NCI-H2196 (cell line): ENCODE results near the gene GKN1.

Experiments used
- DNase-seq: peaks from one replicate; lab custom pipeline; 2025; ENCODE audit not compliant: unreplicated experiment; lab: John Stamatoyannopoulos, UW

Gene GKN1

DNA sequence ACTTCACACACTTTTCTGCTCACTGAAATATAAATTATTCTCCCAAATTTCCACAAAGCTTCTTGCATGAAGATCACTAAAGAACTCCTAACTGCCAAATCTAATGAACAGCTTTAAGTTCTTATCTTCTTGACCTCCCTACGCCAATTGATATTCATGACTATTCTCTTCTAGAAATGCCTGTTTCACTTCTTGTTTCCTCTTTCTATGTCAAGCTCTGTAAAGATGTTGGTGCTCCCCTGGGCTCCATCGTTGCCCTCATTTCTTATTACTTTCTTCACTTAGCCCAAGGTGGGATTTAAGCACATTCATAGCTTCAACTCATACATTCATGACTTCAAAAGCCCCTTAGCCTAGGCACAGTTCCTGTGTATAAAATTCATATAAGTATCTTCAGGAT lies 29.3 kb downstream of the GKN1 start:
- no peak for DNase-seq

DNA sequence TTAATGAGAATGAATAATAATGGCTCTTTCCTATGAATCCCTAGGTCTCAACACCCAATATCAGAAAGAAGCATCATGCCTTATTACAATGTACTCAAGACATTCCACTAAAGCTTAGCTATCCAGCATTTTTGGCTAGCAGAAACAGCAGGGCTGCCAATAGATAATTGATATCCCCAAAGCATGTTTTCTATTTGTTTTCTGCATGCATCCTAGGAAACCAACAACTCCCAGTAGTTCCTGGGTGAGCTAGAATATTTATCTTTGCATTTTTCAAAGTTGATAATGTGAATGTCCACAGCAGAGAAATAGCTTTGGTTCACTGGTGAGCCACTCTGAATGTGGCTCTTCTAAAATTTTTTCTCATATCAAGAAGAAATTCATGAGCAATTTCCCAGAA lies 32.7 kb downstream of the GKN1 start:
- no peak for DNase-seq

DNA sequence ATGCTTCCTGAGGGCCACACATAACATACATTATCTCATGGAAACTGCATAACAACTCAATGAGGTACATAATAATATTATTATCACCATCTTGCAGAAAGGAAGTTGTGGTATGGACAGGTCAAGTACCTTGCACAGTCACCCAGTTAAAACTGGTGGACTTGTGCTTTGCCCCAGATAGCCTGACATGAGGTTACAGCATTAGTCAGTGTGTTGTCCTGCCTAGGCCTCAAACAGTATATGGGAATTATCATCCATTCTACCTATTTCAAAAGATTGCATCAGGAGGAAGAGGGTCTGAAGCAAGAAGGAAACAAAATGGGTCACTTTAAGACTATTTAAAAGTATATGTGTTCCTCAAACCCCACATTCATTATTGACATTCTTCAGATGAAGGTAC lies 33.2 kb downstream of the GKN1 start:
- no peak for DNase-seq

DNA sequence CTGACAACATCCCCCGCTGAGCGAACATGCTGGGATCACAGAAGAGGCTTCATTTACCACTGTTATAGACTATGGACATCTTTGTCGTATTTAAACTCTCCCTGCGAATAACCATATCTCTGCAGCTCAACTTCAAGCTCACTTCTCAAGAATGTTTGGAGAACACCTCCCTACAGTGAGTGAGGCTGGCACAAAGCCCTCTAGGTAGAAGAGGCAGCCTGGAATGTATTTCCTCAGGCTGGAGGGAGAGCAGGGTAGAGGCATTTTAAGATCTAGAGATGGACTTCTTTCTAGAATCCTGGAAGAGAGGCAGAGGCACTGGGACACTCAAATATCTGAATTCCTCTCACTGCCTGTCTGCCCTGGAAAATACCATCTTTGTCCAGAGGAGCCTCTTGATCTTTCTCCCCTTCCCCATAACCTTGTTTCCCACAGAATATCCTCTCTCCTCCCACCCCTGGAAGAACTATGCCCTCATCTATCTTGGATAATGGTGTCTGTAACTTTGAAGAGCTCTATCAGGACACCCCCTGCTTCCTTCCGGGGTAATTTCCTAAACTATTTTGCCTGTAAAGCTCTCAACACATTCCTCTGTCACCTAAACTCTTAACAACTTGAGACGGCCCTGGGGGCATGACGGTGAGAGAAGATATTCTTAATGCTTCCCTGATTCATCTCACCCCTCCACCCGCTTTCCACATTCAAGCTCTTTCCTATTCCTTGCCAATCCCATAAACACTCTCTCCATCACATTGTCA lies 36.2 kb downstream of the GKN1 start:
- no peak for DNase-seq

DNA sequence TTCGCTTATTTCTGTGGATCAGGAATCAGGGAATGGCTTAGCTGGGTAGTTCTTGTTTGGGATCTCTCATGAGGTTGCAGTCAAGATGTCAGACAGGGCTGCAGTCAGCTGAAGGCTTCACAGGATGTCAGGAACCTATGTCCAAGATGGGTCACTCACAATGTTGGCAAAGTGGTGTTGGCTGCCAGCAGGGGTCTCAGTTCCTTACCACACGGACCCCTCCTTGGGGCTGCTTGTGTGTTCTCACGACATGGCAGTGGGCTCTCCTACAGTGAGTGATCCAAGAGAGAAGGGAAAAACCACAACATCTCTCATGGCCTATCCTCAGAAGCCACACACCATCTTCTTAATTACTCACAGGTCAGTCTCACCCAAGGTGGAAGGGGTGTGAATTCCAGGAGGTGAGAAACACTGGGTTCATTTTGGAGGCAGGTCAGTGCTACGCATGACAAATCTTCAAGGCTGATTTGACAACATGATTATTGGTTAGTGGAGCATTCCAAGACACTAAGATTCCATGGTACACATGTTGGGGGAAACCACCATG lies 37.2 kb downstream of the GKN1 start:
- DNase-seq, result no peak

DNA sequence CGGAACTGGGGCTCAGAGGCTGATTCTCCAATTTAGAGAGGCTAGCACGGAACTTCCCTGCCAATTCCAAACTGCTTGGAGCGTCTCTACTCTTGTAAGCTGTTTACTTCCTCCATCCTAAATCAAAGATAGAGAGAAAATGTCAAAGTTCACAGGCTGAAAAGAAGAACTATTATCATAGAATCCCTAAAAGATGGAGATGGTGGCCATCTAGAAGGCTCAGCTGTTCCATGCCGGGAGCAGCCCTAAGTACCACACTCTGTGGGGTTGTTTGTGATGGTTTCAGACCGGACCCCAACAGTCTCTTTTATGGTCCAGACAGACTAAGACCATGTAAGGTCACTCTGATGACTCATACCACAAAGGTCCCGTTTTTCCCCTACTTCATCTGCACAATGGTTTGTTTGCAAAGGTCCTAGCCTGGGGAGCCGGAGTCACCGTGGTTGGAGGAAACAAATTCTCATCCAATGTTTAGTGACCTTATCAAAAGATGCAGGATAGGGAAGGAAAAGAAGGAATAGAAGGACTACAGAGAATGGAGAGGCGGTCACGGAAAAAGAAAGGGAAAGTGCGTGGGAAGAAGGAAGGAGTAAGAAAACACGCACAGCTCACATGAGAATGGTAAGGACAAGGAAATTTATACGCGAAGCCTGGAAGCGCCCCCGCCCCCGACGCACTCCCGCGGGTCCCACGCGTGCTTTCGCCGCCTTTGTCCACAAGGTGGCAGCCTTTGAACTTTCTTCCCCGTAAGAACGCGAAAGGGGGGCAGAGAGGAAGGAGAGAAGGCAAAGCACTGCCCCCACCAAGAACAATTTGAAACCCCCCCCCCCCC lies 38.1 kb downstream of the GKN1 start:
- DNase-seq, result peak; percentile 59

DNA sequence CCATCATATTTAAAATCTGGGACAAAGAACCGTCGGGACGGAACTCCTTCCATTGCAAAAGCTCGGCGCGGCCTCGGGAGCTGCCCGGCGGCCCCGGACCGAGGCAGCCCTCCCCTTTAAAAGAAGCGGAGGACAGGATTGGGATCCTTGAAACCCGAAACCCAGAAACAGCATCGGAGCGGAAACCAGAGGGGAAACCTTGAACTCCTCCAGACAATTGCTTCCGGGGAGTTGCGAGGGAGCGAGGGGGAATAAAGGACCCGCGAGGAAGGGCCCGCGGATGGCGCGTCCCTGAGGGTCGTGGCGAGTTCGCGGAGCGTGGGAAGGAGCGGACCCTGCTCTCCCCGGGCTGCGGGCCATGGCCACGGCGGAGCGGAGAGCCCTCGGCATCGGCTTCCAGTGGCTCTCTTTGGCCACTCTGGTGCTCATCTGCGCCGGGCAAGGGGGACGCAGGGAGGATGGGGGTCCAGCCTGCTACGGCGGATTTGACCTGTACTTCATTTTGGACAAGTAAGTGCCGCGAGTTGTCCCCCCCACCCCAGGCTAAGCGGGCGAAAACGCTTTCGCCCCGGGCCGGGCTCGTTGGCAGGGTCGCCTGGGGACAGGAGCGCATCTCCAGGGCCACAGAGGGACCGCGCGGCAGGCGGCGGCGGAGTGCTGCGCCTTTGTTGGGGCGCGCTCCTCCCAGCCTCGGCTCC lies 38.9 kb downstream of the GKN1 start, which contains the start of gene ANTXR1:
Gene ANTXR1 (plus strand): TSS at position 38 of the 698 bp plus-strand sequence. CDS start 321 bp downstream, at position 359.
- DNase-seq, result peak; percentile 59

DNA sequence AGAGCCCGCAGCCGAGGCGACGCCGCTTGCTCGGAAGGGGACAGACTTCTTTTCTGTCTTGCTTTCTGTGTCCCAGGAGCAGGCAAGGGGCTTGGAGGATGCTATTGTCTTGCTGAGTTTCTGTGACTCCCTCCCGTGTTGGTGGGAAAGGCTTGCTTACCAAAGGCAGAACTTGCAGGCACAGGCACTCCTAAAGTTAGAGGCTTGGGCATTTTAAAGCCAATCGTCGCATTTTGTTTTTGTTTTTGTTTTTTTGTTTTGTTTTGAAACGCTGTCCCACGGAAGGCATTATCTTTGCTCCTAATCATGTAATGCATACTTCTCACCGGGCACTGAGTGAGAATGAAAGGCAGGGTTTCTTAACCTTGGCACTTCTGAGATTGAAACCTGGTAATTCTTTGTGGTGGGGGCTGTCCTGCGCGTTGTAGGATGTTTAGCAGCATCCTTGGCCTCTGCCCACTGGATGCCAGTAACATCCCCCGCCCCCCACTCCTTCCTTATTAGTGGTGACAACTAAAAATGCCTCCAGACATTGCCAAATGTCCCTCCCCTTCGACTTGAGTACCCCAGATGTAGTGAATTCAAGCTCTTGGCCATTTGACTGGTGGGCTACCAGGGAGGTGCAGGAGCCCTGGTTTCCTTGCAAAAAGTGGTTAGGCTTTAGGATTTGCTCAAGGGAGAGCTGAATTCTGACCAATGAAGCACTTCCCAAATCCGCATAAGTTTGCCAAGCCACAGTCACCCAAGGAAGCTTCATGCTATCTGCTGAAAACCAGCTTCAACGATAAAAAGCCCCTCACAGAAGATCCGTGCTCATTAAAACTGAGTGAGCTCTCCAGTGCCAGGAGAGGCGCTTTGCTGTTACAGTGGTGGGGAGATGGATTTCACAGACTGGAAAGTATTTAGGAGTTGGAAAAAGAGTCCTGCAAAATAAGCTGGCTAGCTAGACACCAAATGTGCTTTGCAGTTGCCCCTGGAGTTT lies 39.7 kb downstream of the GKN1 start:
- no peak for DNase-seq

DNA sequence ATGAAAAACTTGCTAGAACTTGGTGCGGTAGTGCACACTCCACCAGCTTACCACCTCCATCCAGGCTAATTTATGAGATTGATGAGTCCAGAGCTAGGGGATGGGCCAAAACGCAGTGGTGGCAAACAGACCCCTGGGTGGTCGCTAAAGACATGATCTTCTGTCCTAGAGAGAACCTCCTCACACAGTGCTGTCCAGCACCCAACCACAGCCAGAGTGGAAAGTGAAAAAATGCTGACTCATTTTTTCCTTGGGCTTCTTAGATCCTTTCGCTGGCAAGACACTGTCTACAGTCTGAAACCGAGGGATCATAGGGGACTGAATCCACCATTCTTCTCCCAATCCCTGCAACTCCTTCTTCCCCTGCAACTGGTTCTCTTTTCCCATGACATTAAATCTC lies 42.6 kb downstream of the GKN1 start:
- no peak for DNase-seq

DNA sequence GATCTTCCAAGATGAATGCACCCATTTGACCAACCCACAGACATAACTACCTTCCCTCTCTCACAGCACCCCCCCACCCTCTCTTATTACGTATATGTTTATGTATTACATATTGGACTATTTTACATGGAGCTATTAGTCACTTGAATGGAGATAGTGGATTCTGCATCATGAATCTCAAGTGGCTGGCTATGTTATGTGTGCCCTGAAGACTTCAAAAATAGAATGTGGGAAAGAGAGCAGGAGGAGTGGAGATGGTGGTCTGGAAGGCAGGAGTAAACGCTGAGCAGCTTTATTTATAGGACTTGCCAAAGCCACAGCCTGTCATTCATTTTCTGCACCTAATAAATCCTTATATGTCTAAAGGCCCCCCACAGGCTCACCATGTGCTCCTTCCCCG lies 43.4 kb downstream of the GKN1 start:
- DNase-seq, result no peak

DNA sequence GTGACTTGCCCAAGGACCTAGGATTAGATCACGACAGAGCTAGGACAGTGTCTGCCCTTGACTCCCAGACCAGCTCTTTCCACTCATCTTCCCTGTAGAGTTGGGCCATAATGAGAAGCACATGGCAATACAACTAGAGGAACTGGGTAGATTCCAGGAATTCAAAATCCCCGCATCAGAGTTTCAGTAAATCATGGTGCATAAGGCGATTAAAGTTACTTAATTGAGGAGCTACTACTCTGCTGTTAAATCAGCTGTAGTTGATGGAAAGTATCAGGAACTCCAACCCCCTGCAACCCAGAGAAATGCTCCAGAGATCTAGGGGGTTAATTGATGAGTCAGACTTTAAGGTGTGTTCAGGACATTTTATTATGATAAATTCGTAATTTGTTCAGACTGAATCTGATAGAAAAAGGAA lies 44.3 kb downstream of the GKN1 start:
- no peak for DNase-seq

DNA sequence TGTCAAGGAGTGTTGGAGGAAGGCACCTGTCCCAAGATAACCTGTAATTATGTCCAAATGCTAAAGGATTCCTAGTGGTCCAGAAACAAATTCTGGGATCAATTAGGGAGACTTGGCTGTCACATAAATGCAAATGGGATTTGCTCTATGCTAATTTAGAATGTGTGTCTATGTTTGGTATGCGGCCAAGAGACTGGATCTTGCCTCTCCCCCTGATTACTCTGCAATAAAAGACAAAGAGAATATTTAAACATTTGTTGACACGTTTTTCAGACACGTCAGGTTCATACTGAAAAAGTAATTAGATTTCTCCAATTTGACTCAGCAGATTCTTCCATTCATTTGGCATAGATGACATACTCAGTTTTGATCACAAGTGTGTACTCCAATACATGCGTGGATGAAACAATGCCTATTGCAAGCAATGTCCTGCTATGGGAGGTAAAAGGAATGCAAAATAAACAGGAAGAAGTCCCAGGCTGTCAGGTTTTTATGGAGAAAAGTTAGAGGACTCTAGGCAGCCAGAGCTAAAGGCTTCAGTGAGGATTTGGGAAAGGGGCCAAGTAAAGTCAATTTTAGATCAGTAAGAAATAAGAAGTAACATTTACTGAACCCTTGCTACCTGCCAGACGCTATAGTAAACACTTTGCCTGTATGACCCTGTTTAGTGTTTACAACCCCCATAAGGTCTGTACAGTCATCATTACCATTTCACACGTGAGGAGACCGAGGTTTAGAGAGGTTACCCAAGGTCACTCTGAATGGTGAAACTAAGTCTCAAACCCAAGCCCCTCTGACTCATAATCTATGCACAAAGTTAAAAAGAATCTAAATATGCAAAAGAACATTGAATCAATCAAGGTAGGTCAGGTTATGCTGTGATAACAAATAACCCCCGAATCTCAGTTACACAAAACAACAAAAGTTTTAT lies 46.3 kb downstream of the GKN1 start:
- DNase-seq, result no peak

DNA sequence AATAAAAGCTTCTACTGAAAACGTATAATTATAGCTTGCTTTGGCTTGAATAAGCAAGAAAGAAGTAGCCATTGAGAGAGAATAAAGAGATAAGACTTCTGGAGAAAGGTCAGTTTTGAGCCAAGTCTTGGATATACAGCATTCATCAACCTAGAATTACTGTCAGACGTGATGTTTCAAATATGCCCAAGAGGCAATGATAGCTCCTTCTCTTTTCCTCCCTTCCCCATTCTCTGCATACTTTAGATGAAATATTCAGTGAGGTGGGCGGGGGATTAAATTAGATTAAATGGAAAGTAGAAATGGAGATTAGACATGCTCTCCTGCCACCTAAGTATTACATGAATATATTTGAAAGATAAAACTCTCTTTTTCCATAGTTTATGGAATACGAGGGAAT lies 47.3 kb downstream of the GKN1 start:
- no peak for DNase-seq

DNA sequence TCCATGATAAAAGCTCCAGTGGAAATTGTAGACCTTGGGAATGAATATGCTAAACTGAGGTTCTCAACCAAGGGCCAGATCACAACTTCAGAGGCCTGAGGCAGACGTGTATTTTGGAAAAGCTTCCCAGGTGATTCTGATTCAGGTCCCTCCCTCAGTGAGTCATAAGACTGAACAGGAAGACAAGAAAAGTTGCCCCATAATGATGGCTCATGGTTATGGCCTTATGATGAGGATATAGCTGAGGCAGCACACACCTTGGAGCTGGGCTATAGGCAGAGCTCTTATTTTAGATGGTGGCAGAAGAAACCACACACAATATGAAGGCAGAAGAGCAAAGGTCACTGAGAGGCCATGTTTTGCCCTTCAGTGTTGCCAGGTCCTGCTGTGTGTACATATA lies 48.1 kb downstream of the GKN1 start:
- DNase-seq, result no peak

DNA sequence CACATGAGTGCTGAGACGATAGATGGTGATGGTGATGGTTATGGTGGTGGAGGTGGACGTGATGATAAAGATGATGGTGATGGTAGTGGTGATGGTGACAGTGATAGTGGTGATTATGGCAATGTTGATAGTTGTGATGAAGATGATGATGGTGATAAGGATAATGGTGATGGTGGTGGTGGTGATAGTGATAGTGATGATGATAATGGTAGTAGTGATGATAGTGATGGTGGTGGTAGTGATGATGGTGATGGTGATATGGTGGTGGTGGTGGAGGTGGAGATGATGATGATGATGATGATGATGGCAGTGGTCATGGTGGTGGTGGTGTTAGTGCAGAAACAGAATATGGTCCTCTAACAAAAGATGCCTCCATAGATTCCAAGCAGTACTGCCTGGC lies 48.8 kb downstream of the GKN1 start:
- no peak for DNase-seq

DNA sequence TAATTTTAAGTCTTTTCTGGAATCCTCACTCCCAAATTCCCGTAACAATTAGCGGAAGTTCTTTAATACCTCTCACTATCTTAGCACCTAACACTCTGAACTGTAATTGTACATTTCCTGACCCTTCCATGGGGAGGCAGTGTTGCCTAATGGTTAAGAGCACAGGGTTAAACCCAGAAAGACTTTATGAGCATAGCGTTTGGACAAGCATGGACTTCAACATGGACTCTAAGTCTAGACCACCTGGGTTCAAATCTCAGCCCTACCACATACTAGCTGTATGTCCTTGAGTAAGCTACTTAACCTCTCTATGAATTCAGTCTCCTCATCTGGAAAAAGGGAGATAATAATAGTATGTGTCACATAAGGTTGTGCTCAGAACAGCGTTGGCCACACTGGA lies 51.6 kb downstream of the GKN1 start:
- DNase-seq, result peak; percentile 2

DNA sequence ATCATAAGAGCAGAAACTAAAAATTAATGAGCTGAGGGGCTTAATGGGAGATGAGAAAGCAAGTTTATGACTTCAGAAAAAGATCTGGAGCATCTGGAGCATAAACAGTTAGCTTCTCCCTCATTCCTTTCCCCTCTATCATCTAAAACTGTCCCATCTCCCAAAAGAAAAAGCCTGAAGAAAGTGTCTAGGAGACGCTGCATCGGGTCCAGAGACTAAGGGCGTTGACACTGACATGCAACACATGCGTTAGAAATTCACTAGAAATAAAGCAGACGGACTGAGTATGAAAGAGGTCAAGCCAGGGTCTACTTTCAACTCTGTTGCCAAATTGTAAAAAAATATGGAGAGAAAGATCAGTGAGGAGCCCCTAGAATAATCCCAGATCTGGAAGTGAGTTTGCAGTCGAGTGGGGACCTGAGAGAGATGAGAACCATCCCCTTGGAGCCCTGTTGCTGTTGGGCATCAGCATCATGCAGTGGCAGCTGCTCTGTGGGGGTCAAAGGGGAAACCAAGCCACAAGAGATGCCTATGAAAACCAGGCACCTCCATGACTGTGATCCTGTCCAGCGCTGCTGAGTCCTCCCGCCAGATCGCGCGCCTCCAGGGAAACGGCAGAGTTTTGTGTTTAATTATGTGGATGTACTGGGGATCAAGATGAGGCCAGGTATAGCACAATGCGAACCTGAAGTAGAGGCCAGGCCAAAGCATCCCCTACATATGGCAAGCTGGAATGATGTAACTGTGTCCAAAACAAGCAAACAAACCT lies 52.4 kb downstream of the GKN1 start:
- no peak for DNase-seq
